GM21360 (cell line): Measurements from ENCODE around the gene GLB1L3.
"Not testable (repeated sequence)": the region's sequence is repeated elsewhere in the genome, so short reads cannot be mapped to it uniquely, and the experiment has no call there.

ENCODE experiments used
- ATAC-seq: cut with Tn5 transposase; IDR thresholded peaks from one replicate; pipeline ENCODE4 v1.9.1; 2021; ENCODE audit warnings: mild to moderate bottlenecking, moderate library complexity; ENCODE audit not compliant: unreplicated experiment

GLB1L3 gene

DNA sequence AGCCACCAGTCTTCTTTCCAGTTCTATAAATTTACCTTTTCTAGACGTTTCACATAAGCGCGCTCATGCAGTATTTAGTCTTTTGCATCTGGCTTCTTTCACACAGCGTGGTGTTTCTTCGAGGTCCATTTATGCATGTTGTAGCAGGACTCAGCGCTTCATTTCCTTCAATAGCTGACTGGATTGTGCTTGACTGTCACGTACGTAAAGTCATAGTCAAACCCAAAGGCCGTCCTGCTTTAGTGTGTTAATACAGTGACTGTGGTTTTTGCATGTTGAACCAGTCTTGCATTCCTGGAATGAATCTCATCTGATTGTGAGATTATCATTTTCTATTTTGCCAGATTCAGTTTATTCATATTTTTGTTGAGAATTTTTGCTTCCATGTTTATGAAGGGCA, 18.5 kb downstream of the GLB1L3 start:
- ATAC-seq: no peak

GRCh38 chr11:134312223-134312622, 36.0 kb downstream of the GLB1L3 start:
- no peak for ATAC-seq

DNA sequence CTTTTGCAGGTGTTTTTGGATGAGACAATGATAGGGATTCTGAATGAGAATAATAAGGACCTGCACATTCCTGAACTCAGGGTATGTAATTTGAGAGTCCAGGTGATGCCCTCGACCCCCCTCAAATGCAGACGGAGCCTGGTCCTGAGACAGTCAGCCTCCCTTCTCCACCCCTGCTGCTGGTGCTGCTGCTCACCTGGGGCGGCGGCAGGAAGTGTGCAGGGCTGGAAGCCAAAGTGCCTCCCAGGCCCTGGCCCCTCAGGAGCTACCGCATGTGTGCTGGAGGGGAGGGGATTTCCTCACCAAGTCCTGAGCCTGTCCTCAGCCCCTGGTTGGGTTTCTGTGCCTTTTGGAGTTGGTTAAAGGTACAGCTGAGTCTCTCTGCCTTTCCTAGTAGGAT, 36.6 kb downstream of the GLB1L3 start:
- no peak for ATAC-seq

DNA sequence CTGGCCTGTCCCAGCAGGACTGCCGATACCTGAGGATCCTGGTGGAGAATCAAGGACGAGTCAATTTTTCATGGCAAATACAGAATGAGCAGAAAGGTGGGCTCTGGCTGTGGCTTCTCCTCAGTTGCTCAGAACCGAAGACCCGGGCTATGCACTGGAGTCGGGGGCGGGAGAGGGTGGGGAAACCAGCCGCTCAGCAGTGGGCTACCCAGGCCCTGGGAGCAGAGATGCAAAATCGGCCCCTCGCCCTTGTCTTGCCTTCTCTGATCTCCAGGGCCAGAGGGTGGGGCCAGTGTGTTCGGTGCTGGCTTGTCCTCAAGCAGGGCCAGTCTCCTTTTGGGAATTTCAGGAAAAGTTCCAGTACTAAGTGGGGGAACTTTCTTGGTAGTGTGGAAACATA, 37.2 kb downstream of the GLB1L3 start:
- no peak for ATAC-seq

DNA sequence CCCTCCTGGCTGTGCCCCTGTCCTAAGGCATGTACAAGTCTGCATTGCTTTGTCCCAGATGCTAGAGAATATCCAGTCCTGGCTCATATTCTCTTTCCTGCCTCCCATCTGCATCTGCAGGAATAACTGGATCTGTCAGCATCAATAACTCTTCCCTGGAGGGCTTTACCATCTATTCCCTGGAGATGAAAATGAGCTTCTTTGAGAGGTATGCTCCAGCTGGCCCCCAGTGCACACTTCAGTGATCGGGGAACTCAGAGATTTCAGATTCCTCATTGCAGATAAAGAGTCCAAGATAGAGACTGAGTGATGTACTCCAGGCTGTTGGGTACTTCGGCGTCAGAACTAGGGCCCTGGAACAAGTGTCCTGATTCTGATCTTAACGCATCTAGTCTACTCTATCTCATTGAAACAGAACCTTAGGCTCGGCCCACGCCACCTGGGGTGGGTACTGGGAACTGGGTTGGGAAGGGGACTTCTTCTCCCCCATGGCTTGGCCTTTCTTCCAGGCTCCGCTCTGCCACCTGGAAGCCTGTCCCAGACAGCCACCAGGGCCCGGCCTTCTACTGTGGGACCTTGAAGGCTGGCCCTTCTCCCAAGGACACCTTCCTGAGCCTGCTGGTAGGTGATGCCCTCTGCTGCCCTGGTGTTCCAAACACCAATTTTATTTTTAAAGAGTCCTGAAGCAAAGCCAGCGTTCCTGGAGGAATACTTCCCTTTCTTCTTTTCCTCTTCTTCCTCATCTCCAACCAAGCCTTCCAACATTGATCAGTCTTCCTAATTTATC, 37.8 kb downstream of the GLB1L3 start:
- ATAC-seq: no peak

- no peak for ATAC-seq
Measured at GRCh38 chr11:134317103-134317502, 40.9 kb downstream of the GLB1L3 start.

DNA sequence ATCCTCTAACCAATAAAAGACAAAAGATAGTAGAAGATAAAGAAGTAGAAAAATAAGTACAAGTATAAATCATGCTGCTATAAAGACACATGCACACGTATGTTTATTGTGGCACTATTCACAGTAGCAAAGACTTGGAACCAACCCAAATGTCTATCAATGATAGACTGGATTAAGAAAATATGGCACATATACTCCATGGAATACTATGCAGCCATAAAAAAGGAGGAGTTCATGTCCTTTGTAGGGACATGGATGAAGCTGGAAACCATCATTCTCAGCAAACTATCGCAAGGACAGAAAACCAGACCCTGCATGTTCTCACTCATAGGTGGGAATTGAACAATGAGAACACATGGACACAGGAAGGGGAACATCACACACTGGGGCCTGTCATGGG, 45.2 kb downstream of the GLB1L3 start:
- ATAC-seq: not testable (repeated sequence)

- no peak for ATAC-seq
Measured at GRCh38 chr11:134322553-134322952, 46.4 kb downstream of the GLB1L3 start.

- ATAC-seq: no peak
Measured at GRCh38 chr11:134328433-134328832, 52.3 kb downstream of the GLB1L3 start.

DNA sequence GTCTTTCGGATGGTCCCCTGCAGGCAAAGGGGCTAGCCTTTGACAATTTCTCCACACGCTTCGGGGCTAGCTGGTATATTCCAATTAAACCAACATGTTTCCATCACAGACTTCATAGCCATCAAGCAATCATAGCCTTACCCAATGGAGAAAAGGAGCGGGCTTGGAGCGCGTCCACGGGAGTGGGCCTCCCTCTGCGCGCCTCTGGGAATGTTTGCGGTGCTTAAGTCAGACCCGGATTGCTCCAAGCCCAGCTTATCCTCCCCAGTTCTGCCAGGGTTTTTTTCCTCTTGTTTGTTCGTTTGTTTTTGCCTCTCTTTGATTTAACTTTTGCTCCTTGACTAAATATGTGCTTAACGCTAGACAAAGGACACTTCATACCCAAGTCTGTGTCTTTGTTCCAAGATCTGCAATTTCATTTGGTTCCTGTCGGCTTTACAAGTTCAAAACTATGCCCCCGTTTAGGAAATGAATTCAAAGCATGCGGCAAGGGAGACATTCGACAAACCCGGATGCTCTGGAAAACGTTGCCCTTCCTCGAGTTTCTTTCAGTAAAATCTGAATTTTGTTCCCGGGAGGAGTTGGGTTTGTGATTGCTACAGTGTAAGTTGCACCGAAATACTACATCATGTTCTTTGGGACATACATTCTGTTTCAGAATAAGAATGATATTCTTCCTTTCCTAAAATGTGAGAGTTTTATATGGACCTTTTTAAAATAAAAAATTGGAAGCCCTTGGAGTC, 54.6 kb downstream of the GLB1L3 start:
- no peak for ATAC-seq

DNA sequence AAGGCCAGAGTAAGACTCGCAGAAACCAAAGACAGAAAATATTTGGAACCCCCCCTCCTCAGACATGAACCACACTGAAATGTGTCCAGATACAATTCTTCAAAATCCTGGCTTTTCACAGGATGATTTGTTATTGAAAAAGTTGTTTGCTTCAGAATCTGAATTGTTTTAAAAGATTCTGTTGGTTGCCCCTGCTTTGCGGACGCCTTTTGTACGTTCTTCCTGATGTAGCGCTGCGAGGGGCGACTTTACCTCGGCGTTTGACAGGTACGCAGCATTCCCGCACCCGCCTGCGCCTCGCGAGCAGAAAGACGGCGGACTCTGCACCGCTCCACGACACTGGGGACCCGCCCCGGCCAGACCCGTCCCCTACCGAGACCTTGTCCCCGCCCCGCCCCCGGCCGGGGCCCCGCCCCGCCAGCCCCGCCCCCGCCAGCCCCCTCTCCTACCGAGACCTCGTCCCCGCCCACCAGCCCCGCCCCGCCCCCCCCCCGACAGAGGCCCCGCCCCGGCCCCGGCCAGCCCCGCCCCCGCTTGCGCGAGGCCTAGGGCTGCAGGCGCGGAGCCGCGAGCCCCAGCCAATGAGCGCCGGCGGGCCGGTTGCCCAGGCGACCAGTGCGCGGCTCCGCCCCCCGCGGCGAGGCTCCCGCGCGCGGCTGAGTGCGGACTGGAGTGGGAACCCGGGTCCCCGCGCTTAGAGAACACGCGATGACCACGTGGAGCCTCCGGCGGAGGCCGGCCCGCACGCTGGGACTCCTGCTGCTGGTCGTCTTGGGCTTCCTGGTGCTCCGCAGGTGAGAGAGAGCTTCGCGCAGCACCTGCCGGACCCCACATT, 55.4 kb downstream of the GLB1L3 start, which contains the start of gene GLB1L2:
Gene GLB1L2 (plus strand): TSS at position 635 of the 835 bp plus-strand sequence. CDS start 74 bp downstream, at position 709.
- ATAC-seq: peak; percentile 81

GRCh38 chr11:134332189-134332631, 56.0 kb downstream of the GLB1L3 start:
- peak; percentile 33 for ATAC-seq

- ATAC-seq: no peak
Measured at GRCh38 chr11:134332782-134333181, 56.6 kb downstream of the GLB1L3 start.

DNA sequence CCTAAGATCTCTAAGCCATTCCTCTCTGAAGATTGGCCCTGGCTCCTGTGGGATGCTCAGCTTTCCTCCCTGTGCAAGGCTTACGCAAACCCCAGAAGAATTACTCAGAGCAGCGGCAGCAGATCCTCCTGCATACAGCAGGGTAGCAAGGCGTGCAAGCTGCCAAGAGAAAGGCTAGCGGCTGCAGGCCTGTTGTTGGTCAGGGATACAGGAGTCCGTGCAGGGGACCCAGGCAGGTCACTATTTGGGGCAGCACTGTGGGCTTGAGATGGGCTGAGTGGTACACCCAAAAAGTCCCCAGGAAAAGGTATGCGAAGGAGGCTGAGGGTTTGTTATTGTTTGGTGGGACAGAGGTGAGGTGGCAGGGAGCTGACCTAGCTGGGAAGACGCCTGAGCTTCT, 57.1 kb downstream of the GLB1L3 start:
- ATAC-seq: no peak

- no peak for ATAC-seq
Measured at GRCh38 chr11:134333946-134334345, 57.8 kb downstream of the GLB1L3 start.

- no peak for ATAC-seq
Measured at GRCh38 chr11:134334796-134335571, 58.8 kb downstream of the GLB1L3 start.

DNA sequence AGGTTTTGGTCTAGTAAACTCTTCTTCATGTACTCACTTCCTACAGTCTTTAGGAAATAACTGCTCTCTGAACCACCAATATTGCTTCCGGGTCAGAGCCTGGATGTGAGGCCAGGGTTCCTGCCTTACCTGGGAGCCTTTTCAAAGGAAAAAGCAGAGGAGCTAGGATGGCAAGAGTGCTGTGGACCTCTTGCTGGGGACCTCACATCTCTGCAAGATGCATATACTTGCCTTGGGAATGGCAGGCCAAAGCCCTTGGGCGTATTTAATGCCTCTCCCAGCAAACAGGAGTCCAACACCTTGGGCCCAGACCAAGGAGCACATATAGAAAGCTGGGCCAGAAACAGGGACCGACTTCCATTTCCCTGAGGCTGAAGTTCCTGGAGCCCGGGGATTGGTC, 60.9 kb downstream of the GLB1L3 start:
- ATAC-seq: no peak

GRCh38 chr11:134338068-134338467, 61.9 kb downstream of the GLB1L3 start:
- ATAC-seq: no peak

DNA sequence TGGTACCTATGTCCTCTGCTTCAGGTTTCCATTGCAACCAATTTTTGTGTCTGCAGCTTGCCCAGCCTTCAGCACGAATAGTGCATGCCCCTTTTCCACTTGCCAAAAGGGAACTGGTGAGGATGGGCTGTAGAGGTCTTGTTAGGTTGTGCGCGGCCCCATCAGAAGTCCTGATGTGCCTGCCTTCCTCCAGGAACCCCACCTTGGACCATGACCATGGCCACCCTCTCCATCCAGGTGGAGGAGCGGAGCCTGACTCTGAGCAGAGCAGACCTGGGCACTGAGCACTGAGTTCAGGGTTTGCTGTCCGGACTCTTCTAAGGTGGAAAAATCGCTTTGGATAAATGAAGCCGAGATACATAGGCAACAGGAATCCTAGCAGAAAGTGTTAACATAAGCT, 62.5 kb downstream of the GLB1L3 start:
- no peak for ATAC-seq

- ATAC-seq: no peak
Measured at GRCh38 chr11:134339756-134340155, 63.6 kb downstream of the GLB1L3 start.
